ENCODE results near the gene GPR119.
A peak's percentile ranks its signal among the peaks of the same experiment; 100 is the strongest.

The GPR119 gene

GRCh38 chrX:130395341-130395740, 9.9 kb upstream of the GPR119 start:
- no peak overlapping the region for H3K27ac ChIP-seq (ENCODE audit: low read depth, low read length)
- no CpG with 5 or more reads among the region's 7 CpGs for WGBS (ENCODE audit: extremely low coverage, insufficient coverage, insufficient read length)
- no peak overlapping the region for H2BK5ac ChIP-seq (ENCODE audit: low read depth, low read length, poor library complexity)
- H3K79me2 ChIP-seq (ENCODE audit: control insufficient read depth, insufficient read depth, low read length, poor library complexity) = no peaks in the 10 kb centered on the region
- no peaks in the 10 kb centered on the region for H3K79me1 ChIP-seq (ENCODE audit: low read length)
- no peak overlapping the region for H3K4ac ChIP-seq (ENCODE audit: low read depth, low read length)
- H3K4me2 ChIP-seq (ENCODE audit: low read length) = no peak overlapping the region
- H4K12ac ChIP-seq (ENCODE audit: low read depth, low read length) = no peak overlapping the region
- no peak overlapping the region for H3K9ac ChIP-seq (ENCODE audit: low read length)
- no peak overlapping the region for H4K91ac ChIP-seq (ENCODE audit: low read depth, low read length)
- H4K8ac ChIP-seq (ENCODE audit: low read depth, low read length) = no peak overlapping the region
- H3K36me3 ChIP-seq (ENCODE audit: control insufficient read depth in 1 of 2, insufficient read depth in 2 of 2, low read length in 2 of 2) = no peaks in the 10 kb centered on the region
- H3K9me3 ChIP-seq (ENCODE audit: insufficient read depth, low read depth, low read length) = no peaks in the 10 kb centered on the region
- H2AFZ ChIP-seq (ENCODE audit: insufficient read depth, low read length, poor library complexity) = no peak overlapping the region
- H3K4me3 ChIP-seq (ENCODE audit: low read depth, low read length) = no peak overlapping the region
- H2BK120ac ChIP-seq (ENCODE audit: insufficient read depth, low read length, poor library complexity) = no peak overlapping the region
- H3K27me3 ChIP-seq (ENCODE audit: insufficient read depth, low read length) = no peaks in the 10 kb centered on the region
- no peak overlapping the region for H3K14ac ChIP-seq (ENCODE audit: low read length)
- H3K23ac ChIP-seq (ENCODE audit: low read length) = no peak overlapping the region
- peak; percentile 60 to 79 for DNase-seq
- H3K18ac ChIP-seq (ENCODE audit: low read length) = no peak overlapping the region
- H2AK5ac ChIP-seq (ENCODE audit: low read length) = no peak overlapping the region
- H2BK12ac ChIP-seq (ENCODE audit: low read length) = no peak overlapping the region
- no peaks in the 10 kb centered on the region for H3K4me1 ChIP-seq (ENCODE audit: control insufficient read depth in 1 of 2, insufficient read depth in 2 of 2, low read length in 2 of 2)

- WGBS (ENCODE audit: extremely low coverage, insufficient coverage, insufficient read length) = no CpG with 5 or more reads among the region's 5 CpGs
Observed at GRCh38 chrX:130393451-130394074, 8.1 kb upstream of the GPR119 start.

GRCh38 chrX:130386408-130386808, 934 bp upstream of the GPR119 start:
- H3K79me1 ChIP-seq (ENCODE audit: low read length) = no peaks in the 10 kb centered on the region
- H2AFZ ChIP-seq (ENCODE audit: insufficient read depth, low read length, poor library complexity) = no peak overlapping the region
- no peak overlapping the region for H4K91ac ChIP-seq (ENCODE audit: low read depth, low read length)
- H3K14ac ChIP-seq (ENCODE audit: low read length) = no peak overlapping the region
- H2AK5ac ChIP-seq (ENCODE audit: low read length) = no peak overlapping the region
- no peak for DNase-seq
- no peaks in the 10 kb centered on the region for H3K9me3 ChIP-seq (ENCODE audit: insufficient read depth, low read depth, low read length)
- WGBS (ENCODE audit: extremely low coverage, insufficient coverage, insufficient read length) = no CpG with 5 or more reads among the region's 5 CpGs
- no peak overlapping the region for H3K27ac ChIP-seq (ENCODE audit: low read depth, low read length)
- no peaks in the 10 kb centered on the region for H3K36me3 ChIP-seq (ENCODE audit: control insufficient read depth in 1 of 2, insufficient read depth in 2 of 2, low read length in 2 of 2)
- no peaks in the 10 kb centered on the region for H3K4me1 ChIP-seq (ENCODE audit: control insufficient read depth in 1 of 2, insufficient read depth in 2 of 2, low read length in 2 of 2)
- no peaks in the 10 kb centered on the region for H3K79me2 ChIP-seq (ENCODE audit: control insufficient read depth, insufficient read depth, low read length, poor library complexity)
- H3K4me3 ChIP-seq (ENCODE audit: low read depth, low read length) = no peak overlapping the region
- H3K9ac ChIP-seq (ENCODE audit: low read length) = no peak overlapping the region
- no peak overlapping the region for H3K18ac ChIP-seq (ENCODE audit: low read length)
- no peak overlapping the region for H2BK12ac ChIP-seq (ENCODE audit: low read length)
- H2BK5ac ChIP-seq (ENCODE audit: low read depth, low read length, poor library complexity) = no peak overlapping the region
- H4K8ac ChIP-seq (ENCODE audit: low read depth, low read length) = no peak overlapping the region
- H3K23ac ChIP-seq (ENCODE audit: low read length) = no peak overlapping the region
- H3K4me2 ChIP-seq (ENCODE audit: low read length) = no peak overlapping the region
- H4K12ac ChIP-seq (ENCODE audit: low read depth, low read length) = no peak overlapping the region
- H3K27me3 ChIP-seq (ENCODE audit: insufficient read depth, low read length) = no peaks in the 10 kb centered on the region
- no peak overlapping the region for H2BK120ac ChIP-seq (ENCODE audit: insufficient read depth, low read length, poor library complexity)
- no peak overlapping the region for H3K4ac ChIP-seq (ENCODE audit: low read depth, low read length)

More at GRCh38 chrX:130393451-130394074, 8.1 kb upstream of the GPR119 start:
- H4K91ac ChIP-seq (ENCODE audit: low read depth, low read length) = no peak overlapping the region
- no peak overlapping the region for H3K4me3 ChIP-seq (ENCODE audit: low read depth, low read length)
- no peak overlapping the region for H3K4ac ChIP-seq (ENCODE audit: low read depth, low read length)
- no peaks in the 10 kb centered on the region for H3K79me1 ChIP-seq (ENCODE audit: low read length)
- no peak overlapping the region for H4K8ac ChIP-seq (ENCODE audit: low read depth, low read length)
- H2BK5ac ChIP-seq (ENCODE audit: low read depth, low read length, poor library complexity) = no peak overlapping the region
- H3K36me3 ChIP-seq (ENCODE audit: control insufficient read depth in 1 of 2, insufficient read depth in 2 of 2, low read length in 2 of 2) = no peaks in the 10 kb centered on the region
- no peak overlapping the region for H3K14ac ChIP-seq (ENCODE audit: low read length)
- H3K79me2 ChIP-seq (ENCODE audit: control insufficient read depth, insufficient read depth, low read length, poor library complexity) = no peaks in the 10 kb centered on the region
- peak; percentile 30 to 58 for DNase-seq
- no peak overlapping the region for H2BK120ac ChIP-seq (ENCODE audit: insufficient read depth, low read length, poor library complexity)
- no peak overlapping the region for H3K27ac ChIP-seq (ENCODE audit: low read depth, low read length)
- no peak overlapping the region for H3K9ac ChIP-seq (ENCODE audit: low read length)
- no peak overlapping the region for H3K4me2 ChIP-seq (ENCODE audit: low read length)
- no peaks in the 10 kb centered on the region for H3K27me3 ChIP-seq (ENCODE audit: insufficient read depth, low read length)
- no peak overlapping the region for H2BK12ac ChIP-seq (ENCODE audit: low read length)
- H2AK5ac ChIP-seq (ENCODE audit: low read length) = no peak overlapping the region
- H3K4me1 ChIP-seq (ENCODE audit: control insufficient read depth in 1 of 2, insufficient read depth in 2 of 2, low read length in 2 of 2) = no peaks in the 10 kb centered on the region
- no peak overlapping the region for H2AFZ ChIP-seq (ENCODE audit: insufficient read depth, low read length, poor library complexity)
- H3K23ac ChIP-seq (ENCODE audit: low read length) = no peak overlapping the region
- H4K12ac ChIP-seq (ENCODE audit: low read depth, low read length) = no peak overlapping the region
- H3K18ac ChIP-seq (ENCODE audit: low read length) = no peak overlapping the region
- no peaks in the 10 kb centered on the region for H3K9me3 ChIP-seq (ENCODE audit: insufficient read depth, low read depth, low read length)

- no peak for DNase-seq
- no peak overlapping the region for H2AFZ ChIP-seq (ENCODE audit: insufficient read depth, low read length, poor library complexity)
- H2BK12ac ChIP-seq (ENCODE audit: low read length) = no peak overlapping the region
- H3K23ac ChIP-seq (ENCODE audit: low read length) = no peak overlapping the region
- H3K79me2 ChIP-seq (ENCODE audit: control insufficient read depth, insufficient read depth, low read length, poor library complexity) = no peaks in the 10 kb centered on the region
- no peak overlapping the region for H3K9ac ChIP-seq (ENCODE audit: low read length)
- no peak overlapping the region for H3K4me3 ChIP-seq (ENCODE audit: low read depth, low read length)
- no peak overlapping the region for H3K14ac ChIP-seq (ENCODE audit: low read length)
- no peak overlapping the region for H3K4me2 ChIP-seq (ENCODE audit: low read length)
- no peak overlapping the region for H2AK5ac ChIP-seq (ENCODE audit: low read length)
- H3K18ac ChIP-seq (ENCODE audit: low read length) = no peak overlapping the region
- no peaks in the 10 kb centered on the region for H3K27me3 ChIP-seq (ENCODE audit: insufficient read depth, low read length)
- no peaks in the 10 kb centered on the region for H3K4me1 ChIP-seq (ENCODE audit: control insufficient read depth in 1 of 2, insufficient read depth in 2 of 2, low read length in 2 of 2)
- no CpG with 5 or more reads among the region's 5 CpGs for WGBS (ENCODE audit: extremely low coverage, insufficient coverage, insufficient read length)
- no peaks in the 10 kb centered on the region for H3K79me1 ChIP-seq (ENCODE audit: low read length)
- H4K91ac ChIP-seq (ENCODE audit: low read depth, low read length) = no peak overlapping the region
- H3K4ac ChIP-seq (ENCODE audit: low read depth, low read length) = no peak overlapping the region
- no peak overlapping the region for H2BK5ac ChIP-seq (ENCODE audit: low read depth, low read length, poor library complexity)
- no peaks in the 10 kb centered on the region for H3K9me3 ChIP-seq (ENCODE audit: insufficient read depth, low read depth, low read length)
- H2BK120ac ChIP-seq (ENCODE audit: insufficient read depth, low read length, poor library complexity) = no peak overlapping the region
- no peaks in the 10 kb centered on the region for H3K36me3 ChIP-seq (ENCODE audit: control insufficient read depth in 1 of 2, insufficient read depth in 2 of 2, low read length in 2 of 2)
- H4K12ac ChIP-seq (ENCODE audit: low read depth, low read length) = no peak overlapping the region
- H3K27ac ChIP-seq (ENCODE audit: low read depth, low read length) = no peak overlapping the region
- H4K8ac ChIP-seq (ENCODE audit: low read depth, low read length) = no peak overlapping the region
Observed at GRCh38 chrX:130378024-130378669, 7.3 kb downstream of the GPR119 start.

All from trophoblast cell (in vitro differentiated cells and primary cell).